Ascending aorta (tissue), 2 donors: ENCODE data around the gene EFR3B. TPM values are rescaled to one million over a fixed set of nuclear protein-coding genes. Genes with fewer than 3 reads are reported as not detected.

Source experiments
- DNase-seq, 2 donors: peaks; one replicate each; pipeline ENCODE4 v3.0.0-alpha.2; 2019; ENCODE audit warnings: low spot score in 2 of 2
- H3K27ac ChIP-seq, 2 donors: fragments of 200-600 bp; sonication (generic); one replicate each; pipeline ENCODE4 v1.5.1; 2016 to 2017; ENCODE audit warnings: mild to moderate bottlenecking in 1 of 2
- H3K27me3 ChIP-seq: fragments of 200-600 bp; sonication (generic); one replicate; pipeline ENCODE4 v1.5.1; 2017
- H3K36me3 ChIP-seq, 2 donors: fragments of 200-600 bp; sonication (generic); one replicate each; pipeline ENCODE4 v1.5.1; 2016
- H3K4me1 ChIP-seq, 2 donors: fragments of 200-600 bp; sonication (generic); one replicate each; pipeline ENCODE4 v1.5.1; 2016 to 2017; ENCODE audit warnings: mild to moderate bottlenecking in 1 of 2
- H3K4me3 ChIP-seq, 2 donors: fragments of 200-600 bp; sonication (generic); one replicate each; pipeline ENCODE4 v1.5.1; 2016 to 2017; ENCODE audit warnings: mild to moderate bottlenecking in 1 of 2
- H3K9me3 ChIP-seq, 2 donors: fragments of 200-600 bp; sonication (generic); one replicate each; pipeline ENCODE4 v1.5.1; 2016
- intact Hi-C: fragments of 100-400 bp; cut with DNase I; formaldehyde crosslinking; loops from one replicate; pipeline ENCODE4 v1.15.1; 2023
- total RNA-seq: library from RNA; depleted of rRNA; stranded (reverse); fragments of >200 nt; gene quantifications from one replicate; pipeline ENCODE4 v1.1.0, GENCODE V29; 2016
- TF ChIP-seq, protein P1 (sequence below), 3 experiments: fragments of 200-600 bp in 2 of 3; fragments of 450-650 bp in 1 of 3; sonication (generic) in 2 of 3; IDR thresholded peaks; one replicate each; pipeline ENCODE4 v1.5.1; 2016 to 2019; ENCODE audit warnings: antibody characterized with exemption in 3 of 3, mild to moderate bottlenecking in 1 of 3, moderate library complexity in 1 of 3

The EFR3B gene
- total RNA-seq, 1 donor from 2014 or later, result 0.32 TPM

DNA sequence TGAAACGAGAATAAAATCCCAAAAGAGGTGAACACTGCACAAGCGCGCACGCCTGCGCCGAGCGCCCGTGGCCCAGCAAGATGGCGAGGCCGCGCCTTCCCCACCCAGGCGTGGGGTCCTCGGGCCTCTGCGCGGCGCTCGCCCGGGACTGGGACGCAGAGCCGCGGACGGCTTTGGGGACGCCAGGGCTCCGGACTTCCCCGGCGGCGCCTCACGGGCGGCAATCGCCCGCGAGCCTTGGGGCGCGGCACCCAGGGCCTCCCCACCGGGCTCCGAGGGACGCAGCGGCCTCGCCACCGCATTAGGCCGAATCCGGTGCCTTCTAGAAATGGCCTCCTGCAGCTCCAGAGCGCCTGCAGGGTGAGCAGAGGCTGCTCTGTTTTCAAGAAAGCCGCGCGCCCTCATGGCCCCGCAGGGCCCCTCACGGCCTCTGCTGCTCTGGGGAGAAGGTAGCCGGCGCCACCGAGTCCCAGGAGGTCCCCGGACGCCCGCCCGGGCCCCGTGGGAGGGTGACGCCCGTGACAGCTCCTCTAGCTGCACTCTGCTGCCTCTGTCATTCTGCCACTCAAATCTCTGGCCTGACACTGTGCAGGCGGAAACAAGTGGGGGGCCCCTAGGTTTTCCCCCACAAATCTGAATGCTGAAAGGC, 162.4 kb downstream of the EFR3B start:
- Histone ChIP-seq H3K4me3 (peak overlapping the region in 1 of 2 donors; percentile 55), H3K36me3 (no peaks in the 10 kb centered on the region), H3K4me1 (no peaks in the 10 kb centered on the region), H3K27me3 (no peaks in the 10 kb centered on the region), H3K9me3 (no peaks in the 10 kb centered on the region), H3K27ac (no peak overlapping the region)
- no peak for DNase-seq
- intact Hi-C loops, result no loop called here
- TF ChIP-seq, protein P1, sequence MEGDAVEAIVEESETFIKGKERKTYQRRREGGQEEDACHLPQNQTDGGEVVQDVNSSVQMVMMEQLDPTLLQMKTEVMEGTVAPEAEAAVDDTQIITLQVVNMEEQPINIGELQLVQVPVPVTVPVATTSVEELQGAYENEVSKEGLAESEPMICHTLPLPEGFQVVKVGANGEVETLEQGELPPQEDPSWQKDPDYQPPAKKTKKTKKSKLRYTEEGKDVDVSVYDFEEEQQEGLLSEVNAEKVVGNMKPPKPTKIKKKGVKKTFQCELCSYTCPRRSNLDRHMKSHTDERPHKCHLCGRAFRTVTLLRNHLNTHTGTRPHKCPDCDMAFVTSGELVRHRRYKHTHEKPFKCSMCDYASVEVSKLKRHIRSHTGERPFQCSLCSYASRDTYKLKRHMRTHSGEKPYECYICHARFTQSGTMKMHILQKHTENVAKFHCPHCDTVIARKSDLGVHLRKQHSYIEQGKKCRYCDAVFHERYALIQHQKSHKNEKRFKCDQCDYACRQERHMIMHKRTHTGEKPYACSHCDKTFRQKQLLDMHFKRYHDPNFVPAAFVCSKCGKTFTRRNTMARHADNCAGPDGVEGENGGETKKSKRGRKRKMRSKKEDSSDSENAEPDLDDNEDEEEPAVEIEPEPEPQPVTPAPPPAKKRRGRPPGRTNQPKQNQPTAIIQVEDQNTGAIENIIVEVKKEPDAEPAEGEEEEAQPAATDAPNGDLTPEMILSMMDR (IDR thresholded peaks at IDR 0.05), result no peak

DNA sequence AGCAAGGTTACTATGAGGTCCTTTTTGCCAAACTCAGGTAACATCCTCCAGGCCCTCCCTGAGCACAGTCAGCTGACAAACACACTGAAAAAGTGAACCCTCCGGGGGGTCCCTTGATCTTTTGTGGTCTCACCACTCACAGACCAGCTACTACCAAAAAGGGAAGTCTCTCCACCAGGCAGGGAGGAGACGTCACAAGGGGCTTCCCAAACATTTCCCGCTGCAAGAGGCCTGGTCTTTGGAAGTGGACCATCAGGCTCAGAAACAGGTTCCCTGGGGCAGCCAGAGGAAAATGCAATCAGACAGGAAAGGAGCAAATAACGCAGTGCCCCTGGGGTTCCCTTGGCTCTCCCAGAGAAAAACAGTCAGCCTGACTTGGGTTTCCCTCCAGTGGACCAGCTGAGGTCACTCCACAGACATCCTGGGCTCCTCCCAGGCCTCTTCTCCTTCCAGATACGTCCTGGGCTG, 165.2 kb downstream of the EFR3B start:
- Histone ChIP-seq H3K9me3 (no peaks in the 10 kb centered on the region), H3K4me1 (no peaks in the 10 kb centered on the region), H3K27me3 (no peaks in the 10 kb centered on the region), H3K36me3 (no peaks in the 10 kb centered on the region), H3K27ac (no peak overlapping the region), H3K4me3 (no peak overlapping the region)
- no peak for DNase-seq
- TF ChIP-seq, protein P1 (IDR thresholded peaks at IDR 0.05), result no peak
- intact Hi-C loops, result no loop called here

Other genes with a start within 250 kb of the EFR3B start
- gene PTRHD1, start 248.7 kb upstream of the EFR3B start, total RNA-seq, result 18.8 TPM
- not detected for gene CENPO, start 248.7 kb upstream of the EFR3B start, total RNA-seq
- gene ADCY3, start 121.8 kb upstream of the EFR3B start, total RNA-seq, result 140 TPM
- 3.6 TPM for gene DNAJC27, start 70.1 kb upstream of the EFR3B start, total RNA-seq
- gene POMC, start 126.5 kb downstream of the EFR3B start, total RNA-seq, result 18.6 TPM